HepG2 (cell line): Measurements from ENCODE around the gene ENO1. TPM values are rescaled to one million over a fixed set of nuclear protein-coding genes. Genes with fewer than 3 reads are reported as not detected.

Experiments used
- ATF2 ChIP-seq: sonication (generic); formaldehyde crosslinking; IDR thresholded peaks from 2 replicates; pipeline ENCODE4 v1.4.0; 2020; ENCODE audit warnings: missing genetic modification reagents
- EP300 ChIP-seq, 3 experiments: sonication (generic) in 1 of 3; formaldehyde crosslinking in 1 of 3; IDR thresholded peaks; 2 replicates each; pipeline versions ENCODE4 v1.5.1 to v1.6.1; 2011 to 2020; ENCODE audit warnings: low read depth in 2 of 3, low read length in 2 of 3, borderline replicate concordance in 1 of 3, improper control_type of control experiment in 1 of 3, mild to moderate bottlenecking in 1 of 3, missing genetic modification reagents in 1 of 3, moderate library complexity in 1 of 3
- KLF15 ChIP-seq: sonication (generic); formaldehyde crosslinking; IDR thresholded peaks from 2 replicates; pipeline ENCODE4 v1.8.1; 2023; ENCODE audit warnings: borderline replicate concordance, mild to moderate bottlenecking, inconsistent platforms, missing genetic modification reagents, mixed read lengths
- MBD4 ChIP-seq: IDR thresholded peaks from 2 replicates; pipeline ENCODE4 v1.6.1; 2012; ENCODE audit warnings: low read length, inconsistent platforms, borderline replicate concordance
- NCOA1 ChIP-seq: sonication (generic); formaldehyde crosslinking; IDR thresholded peaks from 2 replicates; pipeline ENCODE4 v1.9.0; 2021; ENCODE audit warnings: missing genetic modification reagents
- PHB2 ChIP-seq: fragments of 450-650 bp; IDR thresholded peaks from 2 replicates; pipeline ENCODE4 v1.6.1; 2018; ENCODE audit not compliant: partially characterized antibody
- POLR2AphosphoS2 ChIP-seq: IDR thresholded peaks from 2 replicates; pipeline ENCODE4 v1.6.1; 2011; ENCODE audit warnings: low read depth, low read length, improper control_type of control experiment
- RXRB ChIP-seq: IDR thresholded peaks from 2 replicates; pipeline ENCODE4 v1.6.1; 2016; ENCODE audit warnings: borderline replicate concordance, missing genetic modification reagents, missing compliant biosample characterization
- SMYD3 ChIP-seq: sonication (generic); formaldehyde crosslinking; IDR thresholded peaks from 2 replicates; pipeline ENCODE4 v1.8.1; 2023; ENCODE audit warnings: mild to moderate bottlenecking, missing genetic modification reagents
- SOX6 ChIP-seq, 2 experiments: fragments of 450-650 bp in 1 of 2; sonication (generic) in 1 of 2; formaldehyde crosslinking in 1 of 2; IDR thresholded peaks; 2 replicates each; pipeline versions ENCODE4 v1.4.0 to v1.6.1; 2017 to 2020; ENCODE audit warnings: antibody characterized with exemption in 1 of 2, mild to moderate bottlenecking in 1 of 2, missing genetic modification reagents in 1 of 2
- TCF7 ChIP-seq: sonication (generic); IDR thresholded peaks from 2 replicates; pipeline ENCODE4 v1.6.1; 2016; ENCODE audit warnings: antibody characterized with exemption, low read depth
- TP53 ChIP-seq: sonication (generic); formaldehyde crosslinking; conservative IDR thresholded peaks from 2 replicates; pipeline ENCODE4 v1.4.0; 2020; ENCODE audit warnings: missing genetic modification reagents
- ZC3H13 ChIP-seq: sonication (generic); formaldehyde crosslinking; IDR thresholded peaks from 2 replicates; pipeline ENCODE4 v1.8.1; 2023; ENCODE audit warnings: mild to moderate bottlenecking, missing genetic modification reagents, moderate library complexity
- ZMAT3 ChIP-seq: sonication (generic); formaldehyde crosslinking; conservative IDR thresholded peaks from 2 replicates; pipeline ENCODE4 v1.7.0; 2021; ENCODE audit warnings: missing genetic modification reagents
- ZNF20 ChIP-seq: sonication (generic); formaldehyde crosslinking; IDR thresholded peaks from 2 replicates; pipeline ENCODE4 v1.4.0; 2020; ENCODE audit warnings: mild to moderate bottlenecking, moderate library complexity, missing genetic modification reagents
- ZNF230 ChIP-seq: sonication (generic); formaldehyde crosslinking; IDR thresholded peaks from 2 replicates; pipeline ENCODE4 v1.4.0; 2020; ENCODE audit warnings: mild to moderate bottlenecking, missing genetic modification reagents
- ZNF256 ChIP-seq: sonication (generic); formaldehyde crosslinking; conservative IDR thresholded peaks from 2 replicates; pipeline ENCODE4 v1.4.0; 2020; ENCODE audit warnings: missing genetic modification reagents
- ZNF607 ChIP-seq: sonication (generic); formaldehyde crosslinking; IDR thresholded peaks from 2 replicates; pipeline ENCODE4 v1.5.1; 2020; ENCODE audit warnings: missing genetic modification reagents, mild to moderate bottlenecking, borderline replicate concordance
- ZNF749 ChIP-seq: sonication (generic); formaldehyde crosslinking; IDR thresholded peaks from 2 replicates; pipeline ENCODE4 v1.8.0; 2022; ENCODE audit warnings: mild to moderate bottlenecking, missing genetic modification reagents, moderate library complexity, borderline replicate concordance
- polyA plus RNA-seq, 8 experiments: library from polyadenylated mRNA; depleted of rRNA in 3 of 8; stranded (reverse) in 7 of 8; unstranded in 1 of 8; fragments of >200 nt; fragmentation: Illumina TruSeq in 4 of 8; extraction: Trizol in 4 of 8; gene quantifications; 2 replicates each; pipeline versions ENCODE4 v1.2.1 to v1.2.3, GENCODE V29; 2011 to 2016; ENCODE audit warnings: low read depth in 4 of 8, missing spikeins in 1 of 8, mixed read lengths in 1 of 8; ENCODE audit not compliant: insufficient read depth in 1 of 8
- total RNA-seq, 5 experiments: library from RNA; depleted of rRNA; stranded (reverse); fragments of >200 nt; fragmentation: Illumina TruSeq; extraction: Trizol; gene quantifications; 2 replicates each; pipeline ENCODE4 v1.2.3, GENCODE V29; 2016; ENCODE audit warnings: low read depth in 1 of 5
- TF ChIP-seq, protein P1 (sequence below): sonication (generic); formaldehyde crosslinking; IDR thresholded peaks from 2 replicates; pipeline ENCODE4 v1.4.0; 2020; ENCODE audit warnings: low read depth, missing genetic modification reagents
- TF ChIP-seq, protein P2 (sequence below): sonication (generic); formaldehyde crosslinking; IDR thresholded peaks from 2 replicates; pipeline ENCODE4 v1.4.0; 2020; ENCODE audit warnings: missing genetic modification reagents

ENO1 gene
- total and polyA plus RNA-seq, 2 of the 13 experiments (the other 11 are each of a cell fraction or from before 2014, with no cell fraction given): 1,559 to 3,103 TPM

GRCh38 chr1:8879922-8880676, 1.6 kb upstream of the ENO1 start (continued):
- TF ChIP-seq TP53 (CRISPR knock-in tag) (no peak), ZMAT3 (peak; percentile 60; the same call in 1 of the 2 replicates), SMYD3 (no peak), ZNF256 (CRISPR knock-in tag) (no peak), NCOA1 (CRISPR knock-in tag) (0 out of 2 replicates have a peak, but pooled peaks have one; percentile 14), ZNF20 (CRISPR knock-in tag) (no peak), RXRB (CRISPR knock-in tag) (no peak), ATF2 (0 out of 2 replicates have a peak, but pooled peaks have one; percentile 7), PHB2 (no peak), ZNF749 (CRISPR knock-in tag) (no peak), POLR2AphosphoS2 (no peak), ZNF230 (peak; percentile 46; the same call in 1 of the 2 replicates), SOX6 (IDR thresholded peaks at IDR 0.05) (no peak), SOX6 (CRISPR knock-in tag; IDR thresholded peaks at IDR 0.05) (peak; percentile 56), ZC3H13 (CRISPR knock-in tag) (peak; percentile 44; the same call in 1 of the 2 replicates), TCF7 (no peak), ZNF607 (peak; percentile 25; the same call in 1 of the 2 replicates), MBD4 (peak; percentile 40; the same call in 1 of the 2 replicates), KLF15 (no peak), EP300 (IDR thresholded peaks at IDR 0.05; ENCODE audit: low read depth in 2 of 2, low read length in 2 of 2) (0 out of 4 replicates have a peak, but pooled peaks of 1 of the 2 experiments have one; percentile 52), EP300 (CRISPR knock-in tag; IDR thresholded peaks at IDR 0.05; ENCODE audit: borderline replicate concordance) (no peak)
- TF ChIP-seq, protein P1, sequence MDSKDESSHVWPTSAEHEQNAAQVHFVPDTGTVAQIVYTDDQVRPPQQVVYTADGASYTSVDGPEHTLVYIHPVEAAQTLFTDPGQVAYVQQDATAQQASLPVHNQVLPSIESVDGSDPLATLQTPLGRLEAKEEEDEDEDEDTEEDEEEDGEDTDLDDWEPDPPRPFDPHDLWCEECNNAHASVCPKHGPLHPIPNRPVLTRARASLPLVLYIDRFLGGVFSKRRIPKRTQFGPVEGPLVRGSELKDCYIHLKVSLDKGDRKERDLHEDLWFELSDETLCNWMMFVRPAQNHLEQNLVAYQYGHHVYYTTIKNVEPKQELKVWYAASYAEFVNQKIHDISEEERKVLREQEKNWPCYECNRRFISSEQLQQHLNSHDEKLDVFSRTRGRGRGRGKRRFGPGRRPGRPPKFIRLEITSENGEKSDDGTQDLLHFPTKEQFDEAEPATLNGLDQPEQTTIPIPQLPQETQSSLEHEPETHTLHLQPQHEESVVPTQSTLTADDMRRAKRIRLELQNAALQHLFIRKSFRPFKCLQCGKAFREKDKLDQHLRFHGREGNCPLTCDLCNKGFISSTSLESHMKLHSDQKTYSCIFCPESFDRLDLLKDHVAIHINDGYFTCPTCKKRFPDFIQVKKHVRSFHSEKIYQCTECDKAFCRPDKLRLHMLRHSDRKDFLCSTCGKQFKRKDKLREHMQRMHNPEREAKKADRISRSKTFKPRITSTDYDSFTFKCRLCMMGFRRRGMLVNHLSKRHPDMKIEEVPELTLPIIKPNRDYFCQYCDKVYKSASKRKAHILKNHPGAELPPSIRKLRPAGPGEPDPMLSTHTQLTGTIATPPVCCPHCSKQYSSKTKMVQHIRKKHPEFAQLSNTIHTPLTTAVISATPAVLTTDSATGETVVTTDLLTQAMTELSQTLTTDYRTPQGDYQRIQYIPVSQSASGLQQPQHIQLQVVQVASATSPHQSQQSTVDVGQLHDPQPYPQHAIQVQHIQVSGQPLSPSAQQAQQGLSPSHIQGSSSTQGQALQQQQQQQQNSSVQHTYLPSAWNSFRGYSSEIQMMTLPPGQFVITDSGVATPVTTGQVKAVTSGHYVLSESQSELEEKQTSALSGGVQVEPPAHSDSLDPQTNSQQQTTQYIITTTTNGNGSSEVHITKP (CRISPR knock-in tag): peak; percentile 18; the same call in 1 of the 2 replicates
- TF ChIP-seq, protein P2, sequence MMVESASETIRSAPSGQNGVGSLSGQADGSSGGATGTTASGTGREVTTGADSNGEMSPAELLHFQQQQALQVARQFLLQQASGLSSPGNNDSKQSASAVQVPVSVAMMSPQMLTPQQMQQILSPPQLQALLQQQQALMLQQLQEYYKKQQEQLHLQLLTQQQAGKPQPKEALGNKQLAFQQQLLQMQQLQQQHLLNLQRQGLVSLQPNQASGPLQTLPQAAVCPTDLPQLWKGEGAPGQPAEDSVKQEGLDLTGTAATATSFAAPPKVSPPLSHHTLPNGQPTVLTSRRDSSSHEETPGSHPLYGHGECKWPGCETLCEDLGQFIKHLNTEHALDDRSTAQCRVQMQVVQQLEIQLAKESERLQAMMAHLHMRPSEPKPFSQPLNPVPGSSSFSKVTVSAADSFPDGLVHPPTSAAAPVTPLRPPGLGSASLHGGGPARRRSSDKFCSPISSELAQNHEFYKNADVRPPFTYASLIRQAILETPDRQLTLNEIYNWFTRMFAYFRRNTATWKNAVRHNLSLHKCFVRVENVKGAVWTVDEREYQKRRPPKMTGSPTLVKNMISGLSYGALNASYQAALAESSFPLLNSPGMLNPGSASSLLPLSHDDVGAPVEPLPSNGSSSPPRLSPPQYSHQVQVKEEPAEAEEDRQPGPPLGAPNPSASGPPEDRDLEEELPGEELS (CRISPR knock-in tag): peak; percentile 11; the same call in 1 of the 2 replicates
